ENCODE results near the gene CALB2. TPM values are rescaled to one million over a fixed set of nuclear protein-coding genes. Genes with fewer than 3 reads are reported as not detected.

Gene CALB2
- total RNA-seq, 6 experiments from 2014 or later = not detected

- intact Hi-C loops (cut with DNase I) = no loop called here
- H3K36me3 ChIP-seq = no peaks in the 10 kb centered on the region
- TF ChIP-seq CTCF (IDR thresholded peaks at IDR 0.05) (no peak), POLR2A (IDR thresholded peaks at IDR 0.05) (no peak)
Measured at GRCh38 chr16:71339236-71340171, 19.0 kb upstream of the CALB2 start.

GRCh38 chr16:71340406-71340805, 18.1 kb upstream of the CALB2 start:
- intact Hi-C loops (cut with DNase I) = no loop called here
- TF ChIP-seq CTCF (IDR thresholded peaks at IDR 0.05) (no peak), POLR2A (IDR thresholded peaks at IDR 0.05) (no peak)
- Histone ChIP-seq H3K36me3 (no peaks in the 10 kb centered on the region), H3K4me1 (no peaks in the 10 kb centered on the region), H3K9me3 (no peaks in the 10 kb centered on the region), H3K27ac (no peak overlapping the region), H3K27me3 (no peaks in the 10 kb centered on the region), H3K4me3 (no peak overlapping the region)
- 57% methylated on average over 4 of the region's 6 CpGs for WGBS (ENCODE audit: insufficient coverage, low coverage, low lambda C conversion rate, missing lambda C conversion rate)
- DNase-seq (no peak), ATAC-seq (no peak)

More at GRCh38 chr16:71339236-71340171, 19.0 kb upstream of the CALB2 start:
- DNase-seq (no peak), ATAC-seq (no peak)
- Histone ChIP-seq H3K9me3 (no peaks in the 10 kb centered on the region), H3K4me3 (no peak overlapping the region), H3K4me1 (no peaks in the 10 kb centered on the region), H3K27me3 (no peaks in the 10 kb centered on the region), H3K27ac (no peak overlapping the region)
- 58% methylated on average over 19 of the region's 19 CpGs for WGBS (ENCODE audit: insufficient coverage, low coverage, low lambda C conversion rate, missing lambda C conversion rate)

- Histone ChIP-seq H3K9me3 (no peaks in the 10 kb centered on the region), H3K4me3 (no peak overlapping the region), H3K4me1 (no peaks in the 10 kb centered on the region), H3K27ac (no peak overlapping the region), H3K36me3 (no peaks in the 10 kb centered on the region), H3K27me3 (no peaks in the 10 kb centered on the region)
- intact Hi-C loops (cut with DNase I) = no loop called here
- no peak for DNase-seq
- ATAC-seq = no peak
- TF ChIP-seq CTCF (IDR thresholded peaks at IDR 0.05) = no peak
- TF ChIP-seq POLR2A (IDR thresholded peaks at IDR 0.05) = no peak
- 74% methylated on average over 5 of the region's 5 CpGs for WGBS (ENCODE audit: insufficient coverage, low coverage, low lambda C conversion rate, missing lambda C conversion rate)
Measured at GRCh38 chr16:71341881-71342280, 16.6 kb upstream of the CALB2 start.

GRCh38 chr16:71343078-71343477, 15.4 kb upstream of the CALB2 start:
- Histone ChIP-seq H3K27me3 (no peaks in the 10 kb centered on the region), H3K36me3 (no peaks in the 10 kb centered on the region), H3K9me3 (no peaks in the 10 kb centered on the region), H3K27ac (no peak overlapping the region), H3K4me3 (no peak overlapping the region), H3K4me1 (no peaks in the 10 kb centered on the region)
- DNase-seq = no peak
- WGBS (ENCODE audit: insufficient coverage, low coverage, low lambda C conversion rate, missing lambda C conversion rate) = 60% methylated on average over 7 of the region's 8 CpGs
- intact Hi-C loops (cut with DNase I) = no loop called here
- no peak for ATAC-seq
- TF ChIP-seq CTCF (IDR thresholded peaks at IDR 0.05) (no peak), POLR2A (IDR thresholded peaks at IDR 0.05) (no peak)

Data from right lobe of liver (tissue), 6 donors.